ENCODE measurements around the gene CISD3. TPM values are rescaled to one million over a fixed set of nuclear protein-coding genes. Genes with fewer than 3 reads are reported as not detected.

CISD3 gene
- total and polyA plus RNA-seq, 10 of the 15 experiments (the other 5 are each of a cell fraction or from before 2014, with no cell fraction given) = 2.6 to 38.1 (median 8.1) TPM

- no peak for TF ChIP-seq CHD2 (IDR thresholded peaks at IDR 0.05; ENCODE audit: borderline replicate concordance, low read depth, low read length)
- no peak for TF ChIP-seq TCF12 (IDR thresholded peaks at IDR 0.05; ENCODE audit: low read depth, low read length)
- TF ChIP-seq FOXK2 (IDR thresholded peaks at IDR 0.05) = 0 out of 2 replicates have a peak, but pooled peaks have one; percentile 15
- TF ChIP-seq IKZF2 (IDR thresholded peaks at IDR 0.05) = peak; percentile 53 to 61; a peak in 3 of 4 replicates
- no peak for TF ChIP-seq RAD21 (IDR thresholded peaks at IDR 0.05; ENCODE audit: insufficient read depth, low read depth, low read length)
- TF ChIP-seq, protein P1, sequence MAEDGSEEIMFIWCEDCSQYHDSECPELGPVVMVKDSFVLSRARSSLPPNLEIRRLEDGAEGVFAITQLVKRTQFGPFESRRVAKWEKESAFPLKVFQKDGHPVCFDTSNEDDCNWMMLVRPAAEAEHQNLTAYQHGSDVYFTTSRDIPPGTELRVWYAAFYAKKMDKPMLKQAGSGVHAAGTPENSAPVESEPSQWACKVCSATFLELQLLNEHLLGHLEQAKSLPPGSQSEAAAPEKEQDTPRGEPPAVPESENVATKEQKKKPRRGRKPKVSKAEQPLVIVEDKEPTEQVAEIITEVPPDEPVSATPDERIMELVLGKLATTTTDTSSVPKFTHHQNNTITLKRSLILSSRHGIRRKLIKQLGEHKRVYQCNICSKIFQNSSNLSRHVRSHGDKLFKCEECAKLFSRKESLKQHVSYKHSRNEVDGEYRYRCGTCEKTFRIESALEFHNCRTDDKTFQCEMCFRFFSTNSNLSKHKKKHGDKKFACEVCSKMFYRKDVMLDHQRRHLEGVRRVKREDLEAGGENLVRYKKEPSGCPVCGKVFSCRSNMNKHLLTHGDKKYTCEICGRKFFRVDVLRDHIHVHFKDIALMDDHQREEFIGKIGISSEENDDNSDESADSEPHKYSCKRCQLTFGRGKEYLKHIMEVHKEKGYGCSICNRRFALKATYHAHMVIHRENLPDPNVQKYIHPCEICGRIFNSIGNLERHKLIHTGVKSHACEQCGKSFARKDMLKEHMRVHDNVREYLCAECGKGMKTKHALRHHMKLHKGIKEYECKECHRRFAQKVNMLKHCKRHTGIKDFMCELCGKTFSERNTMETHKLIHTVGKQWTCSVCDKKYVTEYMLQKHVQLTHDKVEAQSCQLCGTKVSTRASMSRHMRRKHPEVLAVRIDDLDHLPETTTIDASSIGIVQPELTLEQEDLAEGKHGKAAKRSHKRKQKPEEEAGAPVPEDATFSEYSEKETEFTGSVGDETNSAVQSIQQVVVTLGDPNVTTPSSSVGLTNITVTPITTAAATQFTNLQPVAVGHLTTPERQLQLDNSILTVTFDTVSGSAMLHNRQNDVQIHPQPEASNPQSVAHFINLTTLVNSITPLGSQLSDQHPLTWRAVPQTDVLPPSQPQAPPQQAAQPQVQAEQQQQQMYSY (CRISPR knock-in tag; IDR thresholded peaks at IDR 0.05) = no peak
- TF ChIP-seq, protein P2, sequence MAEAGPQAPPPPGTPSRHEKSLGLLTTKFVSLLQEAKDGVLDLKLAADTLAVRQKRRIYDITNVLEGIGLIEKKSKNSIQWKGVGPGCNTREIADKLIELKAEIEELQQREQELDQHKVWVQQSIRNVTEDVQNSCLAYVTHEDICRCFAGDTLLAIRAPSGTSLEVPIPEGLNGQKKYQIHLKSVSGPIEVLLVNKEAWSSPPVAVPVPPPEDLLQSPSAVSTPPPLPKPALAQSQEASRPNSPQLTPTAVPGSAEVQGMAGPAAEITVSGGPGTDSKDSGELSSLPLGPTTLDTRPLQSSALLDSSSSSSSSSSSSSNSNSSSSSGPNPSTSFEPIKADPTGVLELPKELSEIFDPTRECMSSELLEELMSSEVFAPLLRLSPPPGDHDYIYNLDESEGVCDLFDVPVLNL (IDR thresholded peaks at IDR 0.05; ENCODE audit: low read depth, low read length) = no peak
- TF ChIP-seq SRF (IDR thresholded peaks at IDR 0.05; ENCODE audit: low read depth in 2 of 2, low read length in 2 of 2) = no peak
- TF ChIP-seq NBN (IDR thresholded peaks at IDR 0.05) = peak; percentile 51; the same call in 1 of the 2 replicates
- TF ChIP-seq HDGF (IDR thresholded peaks at IDR 0.05) = peak; percentile 85
- no peak for TF ChIP-seq BRCA1 (IDR thresholded peaks at IDR 0.05; ENCODE audit: low read depth, low read length)
- TF ChIP-seq, protein P3, sequence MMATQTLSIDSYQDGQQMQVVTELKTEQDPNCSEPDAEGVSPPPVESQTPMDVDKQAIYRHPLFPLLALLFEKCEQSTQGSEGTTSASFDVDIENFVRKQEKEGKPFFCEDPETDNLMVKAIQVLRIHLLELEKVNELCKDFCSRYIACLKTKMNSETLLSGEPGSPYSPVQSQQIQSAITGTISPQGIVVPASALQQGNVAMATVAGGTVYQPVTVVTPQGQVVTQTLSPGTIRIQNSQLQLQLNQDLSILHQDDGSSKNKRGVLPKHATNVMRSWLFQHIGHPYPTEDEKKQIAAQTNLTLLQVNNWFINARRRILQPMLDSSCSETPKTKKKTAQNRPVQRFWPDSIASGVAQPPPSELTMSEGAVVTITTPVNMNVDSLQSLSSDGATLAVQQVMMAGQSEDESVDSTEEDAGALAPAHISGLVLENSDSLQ (IDR thresholded peaks at IDR 0.05) = 0 out of 2 replicates have a peak, but pooled peaks have one; percentile 6
Observed at GRCh38 chr17:38730526-38731379, 612 bp downstream of the CISD3 start (continued).

Data from GM12878 (cell line).